HepG2 (cell line): ENCODE data around the gene MTRR. TPM values are rescaled to one million over a fixed set of nuclear protein-coding genes. Genes with fewer than 3 reads are reported as not detected.

Source experiments
- ATAC-seq: fragments of 200-7000 bp; cut with Tn5 transposase; 3 replicates; pipeline ENCODE4 v1.9.1; 2020; ENCODE audit warnings: mild to moderate bottlenecking, moderate library complexity
- BruUV-seq: library from RNA; stranded (reverse); fragments of 400-500 nt; replicated peaks from 2 replicates; lab custom pipeline; 2021; lab: Mats Ljungman, UMichigan
- CTCF ChIA-PET: fragments of 300-600 bp; formaldehyde crosslinking; extraction: SDS; loops from one replicate; lab custom pipeline; 2021; ENCODE audit warnings: low total read pairs, inconsistent platforms, low intra/inter-chr PET ratio; lab: Yijun Ruan, JAX
- POLR2A ChIA-PET: fragments of 350-600 bp; sonication (Branson Sonifier 250); formaldehyde crosslinking; loops from one replicate; lab custom pipeline; 2020; ENCODE audit warnings: antibody characterized with exemption, inconsistent platforms; lab: Yijun Ruan, JAX
- DNase-seq: peaks from one replicate; pipeline ENCODE4 v3.0.0-alpha.2; 2015; ENCODE audit warnings: low spot score
- FAIRE-seq: peaks from 3 replicates; lab custom pipeline; 2011; peaks lifted over from hg19 to GRCh38; lab: Jason Lieb, UNC
- H2AFZ ChIP-seq: one replicate; pipeline ENCODE4 v1.6.1; 2011; ENCODE audit warnings: low read length, inconsistent platforms
- H3K27ac ChIP-seq: fragments of 300-600 bp; 3 replicates; pipeline ENCODE4 v1.8.0; 2011; ENCODE audit warnings: mixed run types, mild to moderate bottlenecking, mixed read lengths, low read length, inconsistent platforms; ENCODE audit not compliant: insufficient read depth; ENCODE audit errors: extremely low read length
- H3K27me3 ChIP-seq, 2 experiments: fragments of 200-600 bp in 1 of 2; 2 replicates in 1 of 2; 3 replicates in 1 of 2; pipeline versions ENCODE4 v1.6.0 to v1.8.0; 2011; ENCODE audit warnings: low read length in 2 of 2, mild to moderate bottlenecking in 2 of 2, moderate library complexity in 2 of 2, inconsistent platforms in 1 of 2; ENCODE audit not compliant: insufficient read depth in 2 of 2, control insufficient read depth in 1 of 2
- H3K36me3 ChIP-seq, 2 experiments: fragments of 200-600 bp in 1 of 2; replicated peaks in 1 of 2; 2 replicates in 1 of 2; 3 replicates in 1 of 2; pipeline versions ENCODE4 v1.5.1 to v1.8.0; 2011; ENCODE audit warnings: low read length in 2 of 2, inconsistent platforms in 1 of 2; ENCODE audit not compliant: insufficient read depth in 2 of 2, control insufficient read depth in 1 of 2
- H3K4me1 ChIP-seq: 2 replicates; pipeline ENCODE4 v1.5.1; 2012; ENCODE audit warnings: low read length, inconsistent platforms; ENCODE audit not compliant: insufficient read depth
- H3K4me2 ChIP-seq: 2 replicates; pipeline ENCODE4 v1.6.0; 2011; ENCODE audit warnings: low read depth, low read length, inconsistent platforms
- H3K4me3 ChIP-seq, 3 experiments: fragments of 200-600 bp in 1 of 3; sonication (generic), shearing (Covaris generic) in 1 of 3; replicated peaks in 1 of 3; 2 replicates each; pipeline ENCODE4 v1.5.1; 2011 to 2016; ENCODE audit warnings: low read length in 3 of 3, inconsistent platforms in 2 of 3, low read depth in 2 of 3, mild to moderate bottlenecking in 2 of 3, control low read depth in 1 of 3, mixed read lengths in 1 of 3; ENCODE audit not compliant: insufficient read depth in 1 of 3
- H3K79me2 ChIP-seq: one replicate; pipeline ENCODE4 v1.6.1; 2011; ENCODE audit warnings: low read length, inconsistent platforms; ENCODE audit not compliant: insufficient read depth
- H3K9ac ChIP-seq: 2 replicates; pipeline ENCODE4 v1.6.0; 2011; ENCODE audit warnings: mild to moderate bottlenecking, low read depth, low read length, inconsistent platforms; ENCODE audit not compliant: insufficient read depth
- H3K9me3 ChIP-seq: 2 replicates; pipeline ENCODE4 v1.5.1; 2012; ENCODE audit warnings: mild to moderate bottlenecking, low read length
- H4K20me1 ChIP-seq: 2 replicates; pipeline ENCODE4 v1.6.0; 2011; ENCODE audit warnings: inconsistent platforms, mild to moderate bottlenecking, low read length, moderate library complexity; ENCODE audit not compliant: insufficient read depth
- GABPA ChIP-seq, 2 experiments: IDR thresholded peaks; 2 replicates each; pipeline ENCODE4 v1.6.1; 2011 to 2016; ENCODE audit warnings: low read depth in 2 of 2, low read length in 1 of 2, missing biosample characterization in 1 of 2, missing genetic modification characterization in 1 of 2
- ISL2 ChIP-seq: sonication (generic); formaldehyde crosslinking; IDR thresholded peaks from 2 replicates; pipeline ENCODE4 v1.5.0; 2020; ENCODE audit warnings: missing genetic modification reagents
- MAF1 ChIP-seq: sonication (generic); formaldehyde crosslinking; IDR thresholded peaks from 2 replicates; pipeline ENCODE4 v1.5.0; 2020; ENCODE audit warnings: missing genetic modification reagents, borderline replicate concordance
- NFE2L2 ChIP-seq: fragments of 150-350 bp; IDR thresholded peaks from 2 replicates; pipeline ENCODE4 v1.6.1; 2014; ENCODE audit warnings: low read length
- PAX8 ChIP-seq: sonication (generic); formaldehyde crosslinking; IDR thresholded peaks from 2 replicates; pipeline ENCODE4 v1.8.0; 2022; ENCODE audit warnings: mild to moderate bottlenecking, missing genetic modification reagents, borderline replicate concordance
- WGBS: methylation state at CpG from one replicate; pipeline ENCODE4 v1.1.6; 2017; ENCODE audit warnings: low lambda C conversion rate; 5-methylcytosine and 5-hydroxymethylcytosine counted together
- in situ Hi-C: cut with HindIII; loops from 2 replicates; pipeline ENCODE4 v1.10.0; 2017; ENCODE audit warnings: low pct_unique_long_range_greater_than_20kb; ENCODE audit not compliant: extremely low pct_ligation_motif_present
- intact Hi-C: fragments of 100-400 bp; cut with micrococcal nuclease; formaldehyde crosslinking; loops from one replicate; pipeline ENCODE4 v1.10.0; 2022; ENCODE audit not compliant: unreplicated experiment
- polyA plus RNA-seq, 8 experiments: library from polyadenylated mRNA; depleted of rRNA in 3 of 8; stranded (reverse) in 7 of 8; unstranded in 1 of 8; fragments of >200 nt; fragmentation: Illumina TruSeq in 4 of 8; extraction: Trizol in 4 of 8; gene quantifications; 2 replicates each; pipeline versions ENCODE4 v1.2.1 to v1.2.3, GENCODE V29; 2011 to 2016; ENCODE audit warnings: low read depth in 4 of 8, missing spikeins in 1 of 8, mixed read lengths in 1 of 8; ENCODE audit not compliant: insufficient read depth in 1 of 8
- total RNA-seq, 5 experiments: library from RNA; depleted of rRNA; stranded (reverse); fragments of >200 nt; fragmentation: Illumina TruSeq; extraction: Trizol; gene quantifications; 2 replicates each; pipeline ENCODE4 v1.2.3, GENCODE V29; 2016; ENCODE audit warnings: low read depth in 1 of 5
- TF ChIP-seq, protein P1 (sequence below): sonication (generic); formaldehyde crosslinking; IDR thresholded peaks from one replicate; pipeline ENCODE4 v1.5.1; 2020; ENCODE audit warnings: mild to moderate bottlenecking, missing genetic modification reagents; ENCODE audit errors: not compliant biosample characterization
- TF ChIP-seq, protein P2 (sequence below): sonication (generic); formaldehyde crosslinking; conservative IDR thresholded peaks from 2 replicates; pipeline ENCODE4 v1.8.0; 2022; ENCODE audit warnings: missing genetic modification reagents

MTRR gene
- total and polyA plus RNA-seq, 2 of the 13 experiments (the other 11 are each of a cell fraction or from before 2014, with no cell fraction given) = 39.2 to 59.2 TPM

DNA sequence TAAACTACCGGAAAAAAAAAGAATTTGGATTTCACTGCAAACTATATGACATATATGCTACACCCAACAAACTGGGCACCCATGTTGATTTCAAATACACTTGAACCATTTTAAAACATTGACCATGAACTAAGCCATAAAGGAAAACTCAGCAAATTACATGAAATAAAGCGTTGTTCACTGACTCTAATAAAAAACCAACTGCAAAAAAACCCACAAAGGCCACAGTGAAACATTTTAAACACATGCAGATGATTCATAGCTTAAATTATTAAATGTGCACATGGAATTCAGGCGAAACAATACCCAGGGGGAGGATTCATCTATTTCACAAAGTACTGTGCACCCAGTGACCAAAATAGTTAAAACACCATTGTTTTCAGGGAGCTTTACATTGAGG is 33.3 kb downstream of the MTRR start:
- TF ChIP-seq PAX8 (CRISPR knock-in tag) (no peak), NFE2L2 (no peak), GABPA (IDR thresholded peaks at IDR 0.05; ENCODE audit: low read depth, low read length) (no peak), GABPA (CRISPR knock-in tag; IDR thresholded peaks at IDR 0.05; ENCODE audit: low read depth) (no peak), MAF1 (CRISPR knock-in tag) (no peak), ISL2 (CRISPR knock-in tag) (no peak)
- TF ChIP-seq, protein P1, sequence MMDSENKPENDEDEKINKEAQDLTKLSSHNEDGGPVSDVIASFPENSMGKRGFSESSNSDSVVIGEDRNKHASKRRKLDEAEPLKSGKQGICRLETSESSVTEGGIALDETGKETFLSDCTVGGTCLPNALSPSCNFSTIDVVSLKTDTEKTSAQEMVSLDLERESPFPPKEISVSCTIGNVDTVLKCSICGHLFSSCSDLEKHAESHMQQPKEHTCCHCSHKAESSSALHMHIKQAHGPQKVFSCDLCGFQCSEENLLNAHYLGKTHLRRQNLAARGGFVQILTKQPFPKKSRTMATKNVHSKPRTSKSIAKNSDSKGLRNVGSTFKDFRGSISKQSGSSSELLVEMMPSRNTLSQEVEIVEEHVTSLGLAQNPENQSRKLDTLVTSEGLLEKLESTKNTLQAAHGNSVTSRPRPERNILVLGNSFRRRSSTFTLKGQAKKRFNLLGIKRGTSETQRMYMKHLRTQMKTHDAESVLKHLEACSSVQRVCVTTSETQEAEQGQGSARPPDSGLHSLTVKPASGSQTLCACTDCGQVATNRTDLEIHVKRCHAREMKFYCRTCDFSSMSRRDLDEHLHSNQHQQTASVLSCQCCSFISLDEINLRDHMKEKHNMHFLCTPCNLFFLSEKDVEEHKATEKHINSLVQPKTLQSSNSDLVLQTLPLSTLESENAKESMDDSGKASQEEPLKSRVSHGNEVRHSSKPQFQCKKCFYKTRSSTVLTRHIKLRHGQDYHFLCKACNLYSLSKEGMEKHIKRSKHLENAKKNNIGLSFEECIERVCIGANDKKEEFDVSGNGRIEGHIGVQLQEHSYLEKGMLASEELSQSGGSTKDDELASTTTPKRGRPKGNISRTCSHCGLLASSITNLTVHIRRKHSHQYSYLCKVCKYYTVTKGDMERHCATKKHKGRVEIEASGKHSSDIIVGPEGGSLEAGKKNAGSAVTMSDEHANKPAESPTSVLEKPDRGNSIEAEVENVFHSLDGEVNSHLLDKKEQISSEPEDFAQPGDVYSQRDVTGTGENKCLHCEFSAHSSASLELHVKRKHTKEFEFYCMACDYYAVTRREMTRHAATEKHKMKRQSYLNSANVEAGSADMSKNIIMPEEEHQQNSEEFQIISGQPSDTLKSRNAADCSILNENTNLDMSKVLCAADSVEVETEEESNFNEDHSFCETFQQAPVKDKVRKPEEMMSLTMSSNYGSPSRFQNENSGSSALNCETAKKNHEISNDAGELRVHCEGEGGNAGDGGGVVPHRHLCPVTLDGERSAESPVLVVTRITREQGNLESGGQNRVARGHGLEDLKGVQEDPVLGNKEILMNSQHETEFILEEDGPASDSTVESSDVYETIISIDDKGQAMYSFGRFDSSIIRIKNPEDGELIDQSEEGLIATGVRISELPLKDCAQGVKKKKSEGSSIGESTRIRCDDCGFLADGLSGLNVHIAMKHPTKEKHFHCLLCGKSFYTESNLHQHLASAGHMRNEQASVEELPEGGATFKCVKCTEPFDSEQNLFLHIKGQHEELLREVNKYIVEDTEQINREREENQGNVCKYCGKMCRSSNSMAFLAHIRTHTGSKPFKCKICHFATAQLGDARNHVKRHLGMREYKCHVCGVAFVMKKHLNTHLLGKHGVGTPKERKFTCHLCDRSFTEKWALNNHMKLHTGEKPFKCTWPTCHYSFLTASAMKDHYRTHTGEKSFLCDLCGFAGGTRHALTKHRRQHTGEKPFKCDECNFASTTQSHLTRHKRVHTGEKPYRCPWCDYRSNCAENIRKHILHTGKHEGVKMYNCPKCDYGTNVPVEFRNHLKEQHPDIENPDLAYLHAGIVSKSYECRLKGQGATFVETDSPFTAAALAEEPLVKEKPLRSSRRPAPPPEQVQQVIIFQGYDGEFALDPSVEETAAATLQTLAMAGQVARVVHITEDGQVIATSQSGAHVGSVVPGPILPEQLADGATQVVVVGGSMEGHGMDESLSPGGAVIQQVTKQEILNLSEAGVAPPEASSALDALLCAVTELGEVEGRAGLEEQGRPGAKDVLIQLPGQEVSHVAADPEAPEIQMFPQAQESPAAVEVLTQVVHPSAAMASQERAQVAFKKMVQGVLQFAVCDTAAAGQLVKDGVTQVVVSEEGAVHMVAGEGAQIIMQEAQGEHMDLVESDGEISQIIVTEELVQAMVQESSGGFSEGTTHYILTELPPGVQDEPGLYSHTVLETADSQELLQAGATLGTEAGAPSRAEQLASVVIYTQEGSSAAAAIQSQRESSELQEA (CRISPR knock-in tag) = no peak
- TF ChIP-seq, protein P2, sequence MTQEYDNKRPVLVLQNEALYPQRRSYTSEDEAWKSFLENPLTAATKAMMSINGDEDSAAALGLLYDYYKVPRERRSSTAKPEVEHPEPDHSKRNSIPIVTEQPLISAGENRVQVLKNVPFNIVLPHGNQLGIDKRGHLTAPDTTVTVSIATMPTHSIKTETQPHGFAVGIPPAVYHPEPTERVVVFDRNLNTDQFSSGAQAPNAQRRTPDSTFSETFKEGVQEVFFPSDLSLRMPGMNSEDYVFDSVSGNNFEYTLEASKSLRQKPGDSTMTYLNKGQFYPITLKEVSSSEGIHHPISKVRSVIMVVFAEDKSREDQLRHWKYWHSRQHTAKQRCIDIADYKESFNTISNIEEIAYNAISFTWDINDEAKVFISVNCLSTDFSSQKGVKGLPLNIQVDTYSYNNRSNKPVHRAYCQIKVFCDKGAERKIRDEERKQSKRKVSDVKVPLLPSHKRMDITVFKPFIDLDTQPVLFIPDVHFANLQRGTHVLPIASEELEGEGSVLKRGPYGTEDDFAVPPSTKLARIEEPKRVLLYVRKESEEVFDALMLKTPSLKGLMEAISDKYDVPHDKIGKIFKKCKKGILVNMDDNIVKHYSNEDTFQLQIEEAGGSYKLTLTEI (CRISPR knock-in tag) = no peak
- TF ChIP-seq, all 625 proteins: peak for 0
- Histone ChIP-seq H3K79me2 (no peaks in the 10 kb centered on the region), H4K20me1 (no peaks in the 10 kb centered on the region), H2AFZ (no peak overlapping the region), H3K4me3 (no peak overlapping the region), H3K27me3 (no peaks in the 10 kb centered on the region), H3K9ac (no peak overlapping the region), H3K4me2 (no peak overlapping the region), H3K36me3 (peaks cover 7 to 35% of the 10 kb centered on the region in 2 experiments), H3K27ac (no peak overlapping the region), H3K4me1 (no peaks in the 10 kb centered on the region), H3K9me3 (0 out of 2 replicates have a peak, but pooled peaks cover under 1% of the 10 kb centered on the region)
- ATAC-seq (no peak), DNase-seq (no peak), FAIRE-seq (no peak)
- no TSS peak for BruUV-seq
- POLR2A ChIA-PET = no interaction called here
- intact Hi-C loops = no loop called here
- 82% methylated on average over 3 of the region's 3 CpGs for WGBS
- in situ Hi-C loops = no loop called here
- CTCF ChIA-PET = no interaction called here
